ENCODE results near the gene ARL16. TPM values are rescaled to one million over a fixed set of nuclear protein-coding genes. Genes with fewer than 3 reads are reported as not detected.

Gene ARL16
- total RNA-seq, 1 experiment from 2014 or later, result 52.7 TPM

DNA sequence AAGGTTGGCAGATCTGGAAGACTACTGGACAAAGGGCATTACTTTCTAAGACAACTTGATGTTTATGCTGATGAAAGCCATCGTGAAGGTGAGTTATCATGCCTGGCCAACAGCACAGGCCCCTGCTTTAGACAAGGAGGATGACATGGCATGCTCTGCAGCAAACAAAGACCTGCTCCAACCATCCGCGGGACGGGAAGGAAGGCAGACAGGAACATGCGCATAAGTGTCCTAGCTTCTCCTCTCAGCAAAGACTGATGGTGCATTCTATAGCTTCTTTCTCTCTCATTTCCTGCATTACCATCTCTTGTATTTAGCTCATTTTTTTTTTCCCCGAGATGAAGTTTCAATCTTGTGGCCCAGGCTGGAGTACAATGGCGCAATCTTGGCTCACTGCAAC is 52.1 kb downstream of the ARL16 start:
- no peaks in the 10 kb centered on the region for H3K9me3 ChIP-seq (ENCODE audit: control insufficient read depth, insufficient read depth, low read depth, low read length)
- peaks cover 6% of the 10 kb centered on the region; the same call in 1 of the 2 replicates for H3K36me3 ChIP-seq (ENCODE audit: control insufficient read depth, insufficient read depth, low read length)
- intact Hi-C loops (cut with micrococcal nuclease; ENCODE audit: unreplicated experiment), result loop anchor here (5.0 kb wide), 1 partner anchor 36 kb away; the partner anchor contains the start of genes CCDC137 and OXLD1
- DNase-seq (ENCODE audit: low read depth, low spot score) (no peak), ATAC-seq (no peak)
- 0 out of 2 replicates have a peak, but pooled peaks cover 3% of the 10 kb centered on the region for H3K4me1 ChIP-seq (ENCODE audit: control insufficient read depth, insufficient read depth, low read length)
- TF ChIP-seq, protein P1, sequence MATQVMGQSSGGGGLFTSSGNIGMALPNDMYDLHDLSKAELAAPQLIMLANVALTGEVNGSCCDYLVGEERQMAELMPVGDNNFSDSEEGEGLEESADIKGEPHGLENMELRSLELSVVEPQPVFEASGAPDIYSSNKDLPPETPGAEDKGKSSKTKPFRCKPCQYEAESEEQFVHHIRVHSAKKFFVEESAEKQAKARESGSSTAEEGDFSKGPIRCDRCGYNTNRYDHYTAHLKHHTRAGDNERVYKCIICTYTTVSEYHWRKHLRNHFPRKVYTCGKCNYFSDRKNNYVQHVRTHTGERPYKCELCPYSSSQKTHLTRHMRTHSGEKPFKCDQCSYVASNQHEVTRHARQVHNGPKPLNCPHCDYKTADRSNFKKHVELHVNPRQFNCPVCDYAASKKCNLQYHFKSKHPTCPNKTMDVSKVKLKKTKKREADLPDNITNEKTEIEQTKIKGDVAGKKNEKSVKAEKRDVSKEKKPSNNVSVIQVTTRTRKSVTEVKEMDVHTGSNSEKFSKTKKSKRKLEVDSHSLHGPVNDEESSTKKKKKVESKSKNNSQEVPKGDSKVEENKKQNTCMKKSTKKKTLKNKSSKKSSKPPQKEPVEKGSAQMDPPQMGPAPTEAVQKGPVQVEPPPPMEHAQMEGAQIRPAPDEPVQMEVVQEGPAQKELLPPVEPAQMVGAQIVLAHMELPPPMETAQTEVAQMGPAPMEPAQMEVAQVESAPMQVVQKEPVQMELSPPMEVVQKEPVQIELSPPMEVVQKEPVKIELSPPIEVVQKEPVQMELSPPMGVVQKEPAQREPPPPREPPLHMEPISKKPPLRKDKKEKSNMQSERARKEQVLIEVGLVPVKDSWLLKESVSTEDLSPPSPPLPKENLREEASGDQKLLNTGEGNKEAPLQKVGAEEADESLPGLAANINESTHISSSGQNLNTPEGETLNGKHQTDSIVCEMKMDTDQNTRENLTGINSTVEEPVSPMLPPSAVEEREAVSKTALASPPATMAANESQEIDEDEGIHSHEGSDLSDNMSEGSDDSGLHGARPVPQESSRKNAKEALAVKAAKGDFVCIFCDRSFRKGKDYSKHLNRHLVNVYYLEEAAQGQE (IDR thresholded peaks at IDR 0.05; ENCODE audit: insufficient read depth in 1 of 2, low read depth in 2 of 2, low read length in 1 of 2), result no peak
- no peak for TF ChIP-seq SIN3A (IDR thresholded peaks at IDR 0.05; ENCODE audit: borderline replicate concordance, insufficient read depth, low read depth, low read length)
- no peak for TF ChIP-seq POLR2AphosphoS5 (IDR thresholded peaks at IDR 0.05; ENCODE audit: low read depth, low read length)
- CTCF ChIA-PET, result no interaction called here
- no peaks in the 10 kb centered on the region for H3K27me3 ChIP-seq (ENCODE audit: control insufficient read depth, insufficient read depth, low read length)
- no peak overlapping the region for H3K27ac ChIP-seq (ENCODE audit: low read length)
- POLR2A ChIA-PET, result no interaction called here
- BruUV-seq (replicated peaks), result no TSS peak
- in situ Hi-C loops (cut with HindIII; ENCODE audit: low pct_unique_long_range_greater_than_20kb, low sequenced_read_pairs), result no loop called here
- H3K4me3 ChIP-seq (ENCODE audit: low read depth in 2 of 2, low read length in 2 of 2), result no peak overlapping the region

Small RNA genes within 50 kb of the gene (microRNA-seq; reads per million reads assigned to microRNA genes)
- 1.9 reads per million for gene MIR6786 (ENCODE audit: unreplicated experiment)

Other genes starting within 250 kb of the ARL16 start
- gene ACTG1, start 171.0 kb downstream of the ARL16 start, total RNA-seq (2021; ENCODE audit: unreplicated experiment), result 4,502 TPM
- gene FSCN2, start 155.4 kb downstream of the ARL16 start, total RNA-seq (2021; ENCODE audit: unreplicated experiment), result 1.2 TPM
- 265 TPM for gene FAAP100, start 131.4 kb downstream of the ARL16 start, total RNA-seq (2021; ENCODE audit: unreplicated experiment)
- 246 TPM for gene NPLOC4, start 46.7 kb downstream of the ARL16 start, total RNA-seq (2021; ENCODE audit: unreplicated experiment)
- gene TSPAN10, start 46.6 kb downstream of the ARL16 start, total RNA-seq (2021; ENCODE audit: unreplicated experiment), result 4.8 TPM
- 0.85 TPM for gene PDE6G, start 27.3 kb downstream of the ARL16 start, total RNA-seq (2021; ENCODE audit: unreplicated experiment)
- 42.8 TPM for gene OXLD1, start 17.2 kb downstream of the ARL16 start, total RNA-seq (2021; ENCODE audit: unreplicated experiment)
- 74.6 TPM for gene CCDC137, start 17.1 kb downstream of the ARL16 start, total RNA-seq (2021; ENCODE audit: unreplicated experiment)
- 240 TPM for gene HGS, start 214 bp upstream of the ARL16 start, total RNA-seq (2021; ENCODE audit: unreplicated experiment)
- 157 TPM for gene MRPL12, start 19.6 kb upstream of the ARL16 start, total RNA-seq (2021; ENCODE audit: unreplicated experiment)
- gene SLC25A10, start 28.5 kb upstream of the ARL16 start, total RNA-seq (2021; ENCODE audit: unreplicated experiment), result 81.2 TPM
- 1.6 TPM for gene GCGR, start 120.4 kb upstream of the ARL16 start, total RNA-seq (2021; ENCODE audit: unreplicated experiment)
- gene MCRIP1, start 149.5 kb upstream of the ARL16 start, total RNA-seq (2021; ENCODE audit: unreplicated experiment), result 115 TPM
- gene PPP1R27, start 151.3 kb upstream of the ARL16 start, total RNA-seq (2021; ENCODE audit: unreplicated experiment), result not detected
- 759 TPM for gene P4HB, start 176.7 kb upstream of the ARL16 start, total RNA-seq (2021; ENCODE audit: unreplicated experiment)
- gene ARHGDIA, start 187.5 kb upstream of the ARL16 start, total RNA-seq (2021; ENCODE audit: unreplicated experiment), result 420 TPM
- gene ALYREF, start 207.8 kb upstream of the ARL16 start, total RNA-seq (2021; ENCODE audit: unreplicated experiment), result 253 TPM
- 218 TPM for gene ANAPC11, start 207.9 kb upstream of the ARL16 start, total RNA-seq (2021; ENCODE audit: unreplicated experiment)
- 3.9 TPM for gene NPB, start 218.4 kb upstream of the ARL16 start, total RNA-seq (2021; ENCODE audit: unreplicated experiment)
- 91.2 TPM for gene PCYT2, start 227.6 kb upstream of the ARL16 start, total RNA-seq (2021; ENCODE audit: unreplicated experiment)
- gene SIRT7, start 234.4 kb upstream of the ARL16 start, total RNA-seq (2021; ENCODE audit: unreplicated experiment), result 82.5 TPM
- 57.0 TPM for gene MAFG, start 243.9 kb upstream of the ARL16 start, total RNA-seq (2021; ENCODE audit: unreplicated experiment)